ENCODE measurements around the gene ANAPC13.

The ANAPC13 gene

GRCh38 chr3:134466331-134466730 lies 19.5 kb downstream of the ANAPC13 start:
- Histone ChIP-seq H3K36me3 (ENCODE audit: control insufficient read depth in 1 of 2, insufficient read depth in 2 of 2, low read length in 2 of 2) (no peaks in the 10 kb centered on the region), H3K4me3 (ENCODE audit: low read depth in 1 of 2, low read length in 2 of 2) (no peak overlapping the region), H3K27me3 (ENCODE audit: low read depth, low read length) (no peaks in the 10 kb centered on the region), H3K4me1 (ENCODE audit: control insufficient read depth in 1 of 2, insufficient read depth in 2 of 2, low read length in 2 of 2) (peaks cover 6 to 23% of the 10 kb centered on the region in 2 donors), H3K27ac (ENCODE audit: low read length) (no peak overlapping the region), H3K9me3 (ENCODE audit: control insufficient read depth in 1 of 2, low read length in 2 of 2) (no peaks in the 10 kb centered on the region)

DNA sequence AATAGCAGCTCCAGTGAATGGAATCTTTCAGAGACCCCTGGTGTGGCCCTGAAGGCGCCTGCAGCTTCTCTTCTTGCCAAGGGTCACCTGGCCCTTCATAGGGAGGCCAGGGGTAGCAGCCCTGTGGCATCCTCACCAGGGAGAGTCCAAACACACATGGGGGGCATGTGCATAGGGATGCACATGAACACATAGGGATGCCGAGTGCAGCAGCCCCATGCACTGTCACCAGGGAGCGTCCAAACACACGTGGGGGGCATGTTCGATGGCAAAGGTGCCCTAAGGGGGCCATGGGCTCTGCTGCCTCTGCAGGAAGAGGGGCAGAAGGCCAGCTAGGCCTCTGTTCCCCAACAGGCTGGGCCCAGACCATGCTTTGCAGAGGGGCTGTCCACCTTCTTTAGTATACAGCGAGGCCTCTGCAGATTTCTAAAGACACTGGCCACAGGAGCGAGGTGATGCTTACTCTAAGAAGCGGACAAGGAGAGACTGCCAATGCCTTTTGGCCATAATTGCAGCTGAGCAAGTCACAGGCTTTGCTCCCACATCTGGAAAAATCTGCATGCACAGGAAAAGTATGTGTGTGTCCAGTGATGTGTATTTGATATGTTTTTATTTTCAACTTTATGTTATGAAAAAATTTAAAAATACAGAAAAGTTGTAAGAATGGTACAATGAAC lies 21.0 kb downstream of the ANAPC13 start:
- no peaks in the 10 kb centered on the region for H3K36me3 ChIP-seq (ENCODE audit: control insufficient read depth in 1 of 2, insufficient read depth in 2 of 2, low read length in 2 of 2)
- H3K27me3 ChIP-seq (ENCODE audit: low read depth, low read length): no peaks in the 10 kb centered on the region
- no peaks in the 10 kb centered on the region for H3K9me3 ChIP-seq (ENCODE audit: control insufficient read depth in 1 of 2, low read length in 2 of 2)
- peak overlapping the region; percentile 53 for H3K27ac ChIP-seq (ENCODE audit: low read length)
- no peak overlapping the region for H3K4me3 ChIP-seq (ENCODE audit: low read depth in 1 of 2, low read length in 2 of 2)
- H3K4me1 ChIP-seq (ENCODE audit: control insufficient read depth in 1 of 2, insufficient read depth in 2 of 2, low read length in 2 of 2): peaks cover 6 to 23% of the 10 kb centered on the region in 2 donors

DNA sequence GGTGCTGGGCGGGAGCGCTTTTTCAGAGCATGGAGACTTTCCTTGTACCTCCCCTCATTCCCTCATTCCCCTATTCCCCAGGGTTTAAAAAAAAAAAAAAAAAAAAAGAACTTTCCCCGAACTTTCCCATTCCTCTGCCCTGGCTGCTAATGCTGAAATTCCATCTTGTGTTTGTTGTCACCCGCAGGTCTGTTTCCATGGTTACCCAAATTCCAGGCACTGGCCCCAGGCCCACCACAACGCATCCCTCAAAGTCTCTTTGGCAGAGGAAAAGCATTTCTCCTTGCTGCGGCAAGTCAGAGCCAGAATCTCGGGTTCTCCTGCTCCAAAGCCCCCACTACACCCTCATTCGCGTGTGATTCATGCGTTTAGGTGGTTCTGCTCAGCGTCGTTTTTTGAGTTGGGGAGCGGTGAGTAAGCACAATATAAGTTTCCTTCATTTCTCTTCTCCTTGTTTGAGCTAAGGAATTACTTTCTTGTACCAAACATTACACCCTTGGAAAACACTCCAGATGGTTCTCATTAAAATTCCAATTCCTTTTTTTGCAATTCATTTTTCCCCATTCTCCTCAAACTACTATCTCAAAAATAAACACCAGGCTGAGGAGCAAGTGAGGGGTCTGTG lies 21.6 kb downstream of the ANAPC13 start:
- H3K27ac ChIP-seq (ENCODE audit: low read length): peak overlapping the region; percentile 53
- no peaks in the 10 kb centered on the region for H3K27me3 ChIP-seq (ENCODE audit: low read depth, low read length)
- no peaks in the 10 kb centered on the region for H3K9me3 ChIP-seq (ENCODE audit: control insufficient read depth in 1 of 2, low read length in 2 of 2)
- H3K36me3 ChIP-seq (ENCODE audit: control insufficient read depth in 1 of 2, insufficient read depth in 2 of 2, low read length in 2 of 2): no peaks in the 10 kb centered on the region
- no peak overlapping the region for H3K4me3 ChIP-seq (ENCODE audit: low read depth in 1 of 2, low read length in 2 of 2)
- H3K4me1 ChIP-seq (ENCODE audit: control insufficient read depth in 1 of 2, insufficient read depth in 2 of 2, low read length in 2 of 2): peaks cover 6 to 23% of the 10 kb centered on the region in 2 donors

- no peaks in the 10 kb centered on the region for H3K27me3 ChIP-seq (ENCODE audit: low read depth, low read length)
- H3K36me3 ChIP-seq (ENCODE audit: control insufficient read depth in 1 of 2, insufficient read depth in 2 of 2, low read length in 2 of 2): no peaks in the 10 kb centered on the region
- peak overlapping the region; percentile 53 for H3K27ac ChIP-seq (ENCODE audit: low read length)
- H3K4me1 ChIP-seq (ENCODE audit: control insufficient read depth in 1 of 2, insufficient read depth in 2 of 2, low read length in 2 of 2): peaks cover 6 to 23% of the 10 kb centered on the region in 2 donors
- no peaks in the 10 kb centered on the region for H3K9me3 ChIP-seq (ENCODE audit: control insufficient read depth in 1 of 2, low read length in 2 of 2)
- no peak overlapping the region for H3K4me3 ChIP-seq (ENCODE audit: low read depth in 1 of 2, low read length in 2 of 2)
Observed at GRCh38 chr3:134463676-134464063, 22.1 kb downstream of the ANAPC13 start.

DNA sequence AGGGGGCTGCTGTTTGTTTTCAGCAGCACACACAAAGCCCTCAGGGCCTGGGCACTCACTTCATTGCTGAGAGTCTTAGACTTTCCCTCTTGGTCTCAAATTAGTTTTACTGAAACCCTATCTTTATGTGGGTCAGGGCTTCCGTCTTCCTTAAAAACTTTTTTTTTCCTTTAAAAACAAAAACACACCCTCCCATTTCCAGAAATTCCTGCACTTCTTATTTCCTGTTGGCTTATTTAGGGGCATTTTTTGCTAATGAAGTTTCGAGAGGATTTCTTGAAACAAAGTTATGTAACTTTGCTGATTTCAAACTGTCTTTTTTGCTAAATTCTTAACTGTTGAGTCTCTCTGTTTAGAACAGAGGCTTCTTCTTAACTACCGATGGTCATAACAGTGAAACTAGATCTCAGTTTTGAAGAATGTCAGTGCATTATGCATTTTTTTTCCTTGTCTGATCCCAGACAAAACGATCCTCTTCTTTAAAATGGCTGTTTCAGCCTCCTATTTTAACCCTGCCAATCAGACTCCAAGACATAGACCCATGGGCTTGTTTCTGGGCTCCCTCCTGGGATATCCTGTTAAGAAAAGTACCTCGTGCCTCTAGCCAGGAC lies 23.3 kb downstream of the ANAPC13 start:
- Histone ChIP-seq H3K4me3 (ENCODE audit: low read depth in 1 of 2, low read length in 2 of 2) (no peak overlapping the region), H3K27me3 (ENCODE audit: low read depth, low read length) (no peaks in the 10 kb centered on the region), H3K9me3 (ENCODE audit: control insufficient read depth in 1 of 2, low read length in 2 of 2) (no peaks in the 10 kb centered on the region), H3K27ac (ENCODE audit: low read length) (peak overlapping the region; percentile 53), H3K4me1 (ENCODE audit: control insufficient read depth in 1 of 2, insufficient read depth in 2 of 2, low read length in 2 of 2) (peaks cover 6 to 23% of the 10 kb centered on the region in 2 donors), H3K36me3 (ENCODE audit: control insufficient read depth in 1 of 2, insufficient read depth in 2 of 2, low read length in 2 of 2) (no peaks in the 10 kb centered on the region)

- H3K27ac ChIP-seq (ENCODE audit: low read length): no peak overlapping the region
- H3K4me3 ChIP-seq (ENCODE audit: low read depth in 1 of 2, low read length in 2 of 2): no peak overlapping the region
Observed at GRCh38 chr3:134460965-134461364, 24.8 kb downstream of the ANAPC13 start.

DNA sequence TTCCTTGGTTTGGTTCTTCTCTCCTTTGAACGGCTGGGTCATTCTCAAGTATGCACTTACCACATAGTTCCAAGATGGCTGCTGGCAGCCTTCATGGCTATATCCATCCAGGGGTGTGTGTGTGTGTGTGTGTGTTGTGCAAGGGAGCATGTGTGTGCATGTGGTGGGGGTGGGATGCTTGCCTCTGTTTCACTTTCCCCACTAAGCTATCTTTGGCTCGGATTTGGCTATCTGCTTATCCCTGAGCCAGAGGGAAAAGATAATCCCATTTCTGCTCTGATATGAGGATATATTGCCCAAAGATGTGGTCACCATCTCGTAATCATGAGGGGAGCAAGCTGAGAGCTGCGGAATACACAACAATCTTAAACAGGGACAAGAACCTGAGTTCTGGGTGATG lies 26.2 kb downstream of the ANAPC13 start:
- Histone ChIP-seq H3K4me1 (ENCODE audit: control insufficient read depth in 1 of 2, insufficient read depth in 2 of 2, low read length in 2 of 2) (peaks cover 6 to 9% of the 10 kb centered on the region in 2 donors), H3K27me3 (ENCODE audit: low read depth, low read length) (no peaks in the 10 kb centered on the region), H3K4me3 (ENCODE audit: low read depth in 1 of 2, low read length in 2 of 2) (no peak overlapping the region), H3K36me3 (ENCODE audit: control insufficient read depth in 1 of 2, insufficient read depth in 2 of 2, low read length in 2 of 2) (no peaks in the 10 kb centered on the region), H3K9me3 (ENCODE audit: control insufficient read depth in 1 of 2, low read length in 2 of 2) (no peaks in the 10 kb centered on the region), H3K27ac (ENCODE audit: low read length) (no peak overlapping the region)

More at GRCh38 chr3:134460965-134461364, 24.8 kb downstream of the ANAPC13 start:
- no peaks in the 10 kb centered on the region for H3K9me3 ChIP-seq (ENCODE audit: control insufficient read depth in 1 of 2, low read length in 2 of 2)
- no peaks in the 10 kb centered on the region for H3K27me3 ChIP-seq (ENCODE audit: low read depth, low read length)
- H3K36me3 ChIP-seq (ENCODE audit: control insufficient read depth in 1 of 2, insufficient read depth in 2 of 2, low read length in 2 of 2): no peaks in the 10 kb centered on the region
- peaks cover 6 to 17% of the 10 kb centered on the region in 2 donors for H3K4me1 ChIP-seq (ENCODE audit: control insufficient read depth in 1 of 2, insufficient read depth in 2 of 2, low read length in 2 of 2)

DNA sequence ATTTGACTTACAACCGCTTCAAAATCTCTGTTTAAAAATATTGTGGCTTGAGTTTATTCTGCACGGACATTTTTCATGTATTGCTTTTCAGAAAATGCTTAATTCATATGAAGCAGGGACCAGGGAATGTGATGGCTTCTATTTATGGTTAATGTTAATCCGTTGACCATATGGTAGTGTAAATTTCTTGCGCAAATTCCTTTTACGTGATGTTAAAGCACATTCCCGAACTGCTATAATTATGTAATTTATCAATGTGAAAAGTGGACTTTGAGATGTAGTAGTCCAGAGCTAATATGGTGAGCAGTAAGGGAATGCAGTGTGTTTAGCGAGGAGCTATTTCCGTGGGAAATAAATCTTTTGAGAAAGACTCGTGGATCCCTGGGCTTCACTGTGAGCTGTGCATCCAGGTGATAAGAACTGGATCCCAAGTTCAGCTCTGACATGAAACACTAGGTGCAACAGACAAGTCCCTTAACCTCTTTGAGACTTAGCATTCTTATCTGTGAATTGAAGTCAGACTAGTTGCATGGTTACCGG lies 27.3 kb downstream of the ANAPC13 start:
- Histone ChIP-seq H3K4me3 (ENCODE audit: low read depth in 1 of 2, low read length in 2 of 2) (no peak overlapping the region), H3K27ac (ENCODE audit: low read length) (no peak overlapping the region), H3K4me1 (ENCODE audit: control insufficient read depth in 1 of 2, insufficient read depth in 2 of 2, low read length in 2 of 2) (peaks cover 2% of the 10 kb centered on the region in 2 donors), H3K27me3 (ENCODE audit: low read depth, low read length) (no peaks in the 10 kb centered on the region), H3K36me3 (ENCODE audit: control insufficient read depth in 1 of 2, insufficient read depth in 2 of 2, low read length in 2 of 2) (no peaks in the 10 kb centered on the region), H3K9me3 (ENCODE audit: control insufficient read depth in 1 of 2, low read length in 2 of 2) (no peaks in the 10 kb centered on the region)

DNA sequence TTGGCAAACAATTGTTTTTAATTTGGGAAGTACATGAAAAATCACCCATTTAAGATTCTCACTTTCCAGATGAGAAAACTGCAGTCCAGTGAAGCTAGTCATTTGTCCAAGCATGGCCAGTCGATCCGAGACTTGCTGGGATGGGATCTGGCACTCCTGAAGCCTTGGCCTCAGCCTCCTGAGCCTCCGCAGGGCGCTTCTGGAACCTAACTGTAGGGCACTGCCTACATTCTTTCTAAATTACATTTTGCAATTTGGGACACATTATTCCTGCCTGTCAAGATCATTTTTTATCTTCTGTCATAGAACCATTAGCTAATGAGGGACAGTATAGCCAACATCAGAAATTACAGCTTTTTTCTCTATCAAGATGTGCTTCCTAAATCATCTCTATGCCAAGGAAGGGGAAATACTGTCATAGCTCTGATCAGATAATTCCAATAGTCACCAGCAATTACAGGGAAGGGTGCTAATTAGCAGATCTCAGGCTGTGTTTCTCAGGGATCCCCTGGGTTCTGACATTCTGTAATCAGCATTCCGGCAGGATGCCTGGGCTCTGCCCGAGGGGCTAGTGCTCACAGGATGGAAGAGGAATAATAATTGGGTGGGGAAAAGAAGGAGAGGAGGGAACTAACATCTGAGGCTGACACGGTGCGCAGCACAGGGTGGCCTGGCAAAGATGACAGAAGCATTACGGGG lies 28.3 kb downstream of the ANAPC13 start:
- Histone ChIP-seq H3K9me3 (ENCODE audit: control insufficient read depth in 1 of 2, low read length in 2 of 2) (no peaks in the 10 kb centered on the region), H3K27me3 (ENCODE audit: low read depth, low read length) (no peaks in the 10 kb centered on the region), H3K4me1 (ENCODE audit: control insufficient read depth in 1 of 2, insufficient read depth in 2 of 2, low read length in 2 of 2) (no peaks in the 10 kb centered on the region), H3K36me3 (ENCODE audit: control insufficient read depth in 1 of 2, insufficient read depth in 2 of 2, low read length in 2 of 2) (no peaks in the 10 kb centered on the region), H3K27ac (ENCODE audit: low read length) (no peak overlapping the region), H3K4me3 (ENCODE audit: low read depth in 1 of 2, low read length in 2 of 2) (no peak overlapping the region)

DNA sequence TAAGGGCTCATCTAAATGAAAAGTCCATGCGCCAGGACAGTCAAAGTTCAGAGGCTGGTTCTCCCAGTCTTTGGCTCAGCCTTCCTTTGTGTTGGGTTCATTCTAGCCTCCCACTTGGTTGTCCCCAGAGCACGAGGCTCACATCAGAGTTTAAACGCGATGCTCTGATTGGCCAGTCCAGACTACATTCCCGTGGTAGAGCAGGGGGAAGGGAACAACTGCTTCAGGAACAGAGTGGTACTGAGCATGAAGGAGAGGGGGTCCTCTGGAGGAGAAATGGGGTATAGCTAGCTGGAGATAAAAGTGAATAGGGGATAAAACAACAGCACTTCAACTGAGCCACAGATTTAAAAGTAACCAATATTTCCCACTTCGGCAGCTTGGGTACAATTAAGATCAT lies 32.2 kb downstream of the ANAPC13 start:
- Histone ChIP-seq H3K27ac (ENCODE audit: low read length) (no peak overlapping the region), H3K4me3 (ENCODE audit: low read depth in 1 of 2, low read length in 2 of 2) (no peak overlapping the region), H3K9me3 (ENCODE audit: control insufficient read depth in 1 of 2, low read length in 2 of 2) (no peaks in the 10 kb centered on the region), H3K27me3 (ENCODE audit: low read depth, low read length) (no peaks in the 10 kb centered on the region), H3K4me1 (ENCODE audit: control insufficient read depth in 1 of 2, insufficient read depth in 2 of 2, low read length in 2 of 2) (no peaks in the 10 kb centered on the region), H3K36me3 (ENCODE audit: control insufficient read depth in 1 of 2, insufficient read depth in 2 of 2, low read length in 2 of 2) (no peaks in the 10 kb centered on the region)

DNA sequence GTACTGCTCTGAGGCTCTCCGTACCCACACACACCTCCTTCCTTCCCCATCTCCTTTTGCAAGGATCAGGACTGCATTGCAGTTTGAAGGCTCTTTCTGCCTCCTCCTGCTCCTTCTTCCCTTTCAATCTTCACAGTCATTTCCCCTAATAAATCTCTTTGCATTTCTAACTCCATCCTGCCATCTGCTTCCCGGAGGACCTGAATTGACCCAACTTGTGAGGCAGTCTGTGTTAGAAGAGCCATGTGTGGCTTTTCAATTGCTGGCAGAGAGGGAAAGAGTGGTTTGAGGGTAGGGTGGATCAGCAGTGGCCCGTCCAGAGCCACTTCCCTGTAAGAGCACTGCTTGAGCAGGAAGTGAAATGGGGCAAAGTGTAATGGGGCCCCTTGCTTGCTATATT lies 35.8 kb downstream of the ANAPC13 start:
- H3K4me3 ChIP-seq (ENCODE audit: low read depth in 1 of 2, low read length in 2 of 2): no peak overlapping the region
- H3K27me3 ChIP-seq (ENCODE audit: low read depth, low read length): no peaks in the 10 kb centered on the region
- H3K4me1 ChIP-seq (ENCODE audit: control insufficient read depth in 1 of 2, insufficient read depth in 2 of 2, low read length in 2 of 2): peaks cover 3 to 4% of the 10 kb centered on the region in 2 donors
- H3K27ac ChIP-seq (ENCODE audit: low read length): no peak overlapping the region
- no peaks in the 10 kb centered on the region for H3K9me3 ChIP-seq (ENCODE audit: control insufficient read depth in 1 of 2, low read length in 2 of 2)
- H3K36me3 ChIP-seq (ENCODE audit: control insufficient read depth in 1 of 2, insufficient read depth in 2 of 2, low read length in 2 of 2): no peaks in the 10 kb centered on the region

Measured in muscle layer of duodenum (tissue), 2 donors.